ENCODE results near the gene NUAK1. TPM values are rescaled to one million over a fixed set of nuclear protein-coding genes. Genes with fewer than 3 reads are reported as not detected.

The NUAK1 gene
- total RNA-seq, 2 experiments from 2014 or later: not detected

GRCh38 chr12:106112145-106112821, 26.5 kb downstream of the NUAK1 start:
- no peak for DNase-seq
- Mint-ChIP-seq H3K36me3 (ENCODE audit: low read depth) (no peaks in the 10 kb centered on the region), H3K27me3 (ENCODE audit: low read depth) (peaks cover 15% of the 10 kb centered on the region), H3K4me1 (ENCODE audit: low read depth) (peaks cover 3% of the 10 kb centered on the region), H3K27ac (no peak overlapping the region), H3K9me3 (no peaks in the 10 kb centered on the region), H3K4me3 (no peak overlapping the region)
- intact Hi-C loops (cut with micrococcal nuclease): no loop called here
- CTCF ChIA-PET: no interaction called here

- no peak for DNase-seq
- intact Hi-C loops (cut with micrococcal nuclease): no loop called here
- Mint-ChIP-seq H3K4me1 (ENCODE audit: low read depth) (peaks cover 3% of the 10 kb centered on the region), H3K36me3 (ENCODE audit: low read depth) (no peaks in the 10 kb centered on the region), H3K9me3 (no peaks in the 10 kb centered on the region), H3K27me3 (ENCODE audit: low read depth) (peaks cover 21% of the 10 kb centered on the region), H3K27ac (no peak overlapping the region), H3K4me3 (no peak overlapping the region)
- CTCF ChIA-PET: no interaction called here
Observed at GRCh38 chr12:106110626-106111300, 28.0 kb downstream of the NUAK1 start.

- H3K27me3 Mint-ChIP-seq (ENCODE audit: low read depth): peaks cover 21% of the 10 kb centered on the region
- CTCF ChIA-PET: no interaction called here
- H3K4me1 Mint-ChIP-seq (ENCODE audit: low read depth): peaks cover 3% of the 10 kb centered on the region
- intact Hi-C loops (cut with micrococcal nuclease): no loop called here
- H3K9me3 Mint-ChIP-seq: no peaks in the 10 kb centered on the region
- DNase-seq: no peak
- no peak overlapping the region for H3K4me3 Mint-ChIP-seq
- no peak overlapping the region for H3K27ac Mint-ChIP-seq
- H3K36me3 Mint-ChIP-seq (ENCODE audit: low read depth): no peaks in the 10 kb centered on the region
Observed at GRCh38 chr12:106109168-106109910, 29.4 kb downstream of the NUAK1 start.

GRCh38 chr12:106108185-106108835, 30.4 kb downstream of the NUAK1 start:
- no peaks in the 10 kb centered on the region for H3K9me3 Mint-ChIP-seq
- no peak overlapping the region for H3K4me3 Mint-ChIP-seq
- no peak for DNase-seq
- peaks cover 28% of the 10 kb centered on the region for H3K27me3 Mint-ChIP-seq (ENCODE audit: low read depth)
- intact Hi-C loops (cut with micrococcal nuclease): no loop called here
- H3K4me1 Mint-ChIP-seq (ENCODE audit: low read depth): peaks cover 3% of the 10 kb centered on the region
- no peaks in the 10 kb centered on the region for H3K36me3 Mint-ChIP-seq (ENCODE audit: low read depth)
- no peak overlapping the region for H3K27ac Mint-ChIP-seq
- CTCF ChIA-PET: interaction anchor here (0.7 kb wide), 1 partner anchor 113 kb away, joined by 3 read pairs; no protein-coding TSS in a partner anchor

GRCh38 chr12:106107566-106107965, 31.2 kb downstream of the NUAK1 start:
- CTCF ChIA-PET: interaction anchor here (0.6 to 0.7 kb wide), 2 partner anchors 114 to 700 kb away, joined by 3 to 5 read pairs; no protein-coding TSS in a partner anchor
- H3K27ac Mint-ChIP-seq: peak overlapping the region; percentile 16
- H3K27me3 Mint-ChIP-seq (ENCODE audit: low read depth): peaks cover 29% of the 10 kb centered on the region
- no peaks in the 10 kb centered on the region for H3K4me1 Mint-ChIP-seq (ENCODE audit: low read depth)
- no peak for DNase-seq
- H3K36me3 Mint-ChIP-seq (ENCODE audit: low read depth): no peaks in the 10 kb centered on the region
- intact Hi-C loops (cut with micrococcal nuclease): no loop called here
- no peak overlapping the region for H3K4me3 Mint-ChIP-seq
- H3K9me3 Mint-ChIP-seq: no peaks in the 10 kb centered on the region

GRCh38 chr12:106106892-106107291, 31.9 kb downstream of the NUAK1 start:
- intact Hi-C loops (cut with micrococcal nuclease): no loop called here
- Mint-ChIP-seq H3K9me3 (no peaks in the 10 kb centered on the region), H3K27me3 (ENCODE audit: low read depth) (peaks cover 30% of the 10 kb centered on the region), H3K4me3 (no peak overlapping the region), H3K27ac (no peak overlapping the region), H3K4me1 (ENCODE audit: low read depth) (no peaks in the 10 kb centered on the region), H3K36me3 (ENCODE audit: low read depth) (no peaks in the 10 kb centered on the region)
- CTCF ChIA-PET: interaction anchor here (0.6 kb wide), 1 partner anchor 699 kb away, joined by 5 read pairs; no protein-coding TSS in a partner anchor
- DNase-seq: no peak

GRCh38 chr12:106106061-106106566, 32.6 kb downstream of the NUAK1 start:
- H3K4me1 Mint-ChIP-seq (ENCODE audit: low read depth): no peaks in the 10 kb centered on the region
- no peak overlapping the region for H3K4me3 Mint-ChIP-seq
- no peaks in the 10 kb centered on the region for H3K9me3 Mint-ChIP-seq
- H3K27me3 Mint-ChIP-seq (ENCODE audit: low read depth): peaks cover 35% of the 10 kb centered on the region
- no peak for DNase-seq
- intact Hi-C loops (cut with micrococcal nuclease): no loop called here
- no peak overlapping the region for H3K27ac Mint-ChIP-seq
- CTCF ChIA-PET: no interaction called here
- H3K36me3 Mint-ChIP-seq (ENCODE audit: low read depth): no peaks in the 10 kb centered on the region

GRCh38 chr12:106101803-106102202, 37.0 kb downstream of the NUAK1 start:
- no peak overlapping the region for H3K27ac Mint-ChIP-seq
- H3K27me3 Mint-ChIP-seq (ENCODE audit: low read depth): peaks cover 30% of the 10 kb centered on the region
- no peak overlapping the region for H3K4me3 Mint-ChIP-seq
- CTCF ChIA-PET: no interaction called here
- H3K4me1 Mint-ChIP-seq (ENCODE audit: low read depth): no peaks in the 10 kb centered on the region
- intact Hi-C loops (cut with micrococcal nuclease): no loop called here
- no peaks in the 10 kb centered on the region for H3K9me3 Mint-ChIP-seq
- no peaks in the 10 kb centered on the region for H3K36me3 Mint-ChIP-seq (ENCODE audit: low read depth)
- DNase-seq: no peak

- CTCF ChIA-PET: no interaction called here
- no peak overlapping the region for H3K27ac Mint-ChIP-seq
- peaks cover 25% of the 10 kb centered on the region for H3K27me3 Mint-ChIP-seq (ENCODE audit: low read depth)
- H3K4me3 Mint-ChIP-seq: no peak overlapping the region
- intact Hi-C loops (cut with micrococcal nuclease): no loop called here
- H3K4me1 Mint-ChIP-seq (ENCODE audit: low read depth): no peaks in the 10 kb centered on the region
- no peaks in the 10 kb centered on the region for H3K36me3 Mint-ChIP-seq (ENCODE audit: low read depth)
- DNase-seq: no peak
- no peaks in the 10 kb centered on the region for H3K9me3 Mint-ChIP-seq
Observed at GRCh38 chr12:106098691-106099200, 40.0 kb downstream of the NUAK1 start.

GRCh38 chr12:106097011-106097410, 41.7 kb downstream of the NUAK1 start:
- Mint-ChIP-seq H3K4me1 (ENCODE audit: low read depth) (no peaks in the 10 kb centered on the region), H3K9me3 (no peaks in the 10 kb centered on the region), H3K27me3 (ENCODE audit: low read depth) (peaks cover 21% of the 10 kb centered on the region), H3K4me3 (no peak overlapping the region), H3K27ac (no peak overlapping the region), H3K36me3 (ENCODE audit: low read depth) (no peaks in the 10 kb centered on the region)
- CTCF ChIA-PET: no interaction called here
- intact Hi-C loops (cut with micrococcal nuclease): no loop called here
- no peak for DNase-seq

- CTCF ChIA-PET: no interaction called here
- DNase-seq: no peak
- H3K4me3 Mint-ChIP-seq: no peak overlapping the region
- peaks cover 18% of the 10 kb centered on the region for H3K27me3 Mint-ChIP-seq (ENCODE audit: low read depth)
- no peak overlapping the region for H3K27ac Mint-ChIP-seq
- intact Hi-C loops (cut with micrococcal nuclease): no loop called here
- no peaks in the 10 kb centered on the region for H3K36me3 Mint-ChIP-seq (ENCODE audit: low read depth)
- no peaks in the 10 kb centered on the region for H3K9me3 Mint-ChIP-seq
- no peaks in the 10 kb centered on the region for H3K4me1 Mint-ChIP-seq (ENCODE audit: low read depth)
Observed at GRCh38 chr12:106096376-106096775, 42.4 kb downstream of the NUAK1 start.

- no peak overlapping the region for H3K27ac Mint-ChIP-seq
- DNase-seq: no peak
- no peaks in the 10 kb centered on the region for H3K9me3 Mint-ChIP-seq
- H3K36me3 Mint-ChIP-seq (ENCODE audit: low read depth): no peaks in the 10 kb centered on the region
- H3K4me3 Mint-ChIP-seq: no peak overlapping the region
- CTCF ChIA-PET: no interaction called here
- intact Hi-C loops (cut with micrococcal nuclease): no loop called here
- H3K27me3 Mint-ChIP-seq (ENCODE audit: low read depth): peaks cover 10% of the 10 kb centered on the region
- H3K4me1 Mint-ChIP-seq (ENCODE audit: low read depth): no peaks in the 10 kb centered on the region
Observed at GRCh38 chr12:106094304-106094703, 44.5 kb downstream of the NUAK1 start.
